Fibroblast of the aortic adventitia (primary cell): ENCODE results near the gene WDR4. TPM values are rescaled to one million over a fixed set of nuclear protein-coding genes. Genes with fewer than 3 reads are reported as not detected.

ENCODE experiments used
- DNase-seq: peaks from one replicate; pipeline ENCODE4 v3.0.0-alpha.2; 2010; ENCODE audit warnings: low read depth
- H3K4me3 ChIP-seq: 2 replicates; pipeline ENCODE4 v1.5.1; 2011; ENCODE audit warnings: low read depth, mild to moderate bottlenecking, control low read depth, low read length, moderate library complexity
- total RNA-seq: library from RNA; depleted of rRNA; stranded (reverse); fragments of >200 nt; gene quantifications from 2 replicates; pipeline ENCODE4 v1.2.3, GENCODE V29; 2012; ENCODE audit warnings: low replicate concordance
- TF ChIP-seq, protein P1 (sequence below): IDR thresholded peaks from 2 replicates; pipeline ENCODE4 v1.5.1; 2011; ENCODE audit warnings: mild to moderate bottlenecking, low read length, control low read depth, inconsistent platforms; ENCODE audit not compliant: insufficient read depth

The WDR4 gene
- total RNA-seq, 1 donor: 12.8 TPM

DNA sequence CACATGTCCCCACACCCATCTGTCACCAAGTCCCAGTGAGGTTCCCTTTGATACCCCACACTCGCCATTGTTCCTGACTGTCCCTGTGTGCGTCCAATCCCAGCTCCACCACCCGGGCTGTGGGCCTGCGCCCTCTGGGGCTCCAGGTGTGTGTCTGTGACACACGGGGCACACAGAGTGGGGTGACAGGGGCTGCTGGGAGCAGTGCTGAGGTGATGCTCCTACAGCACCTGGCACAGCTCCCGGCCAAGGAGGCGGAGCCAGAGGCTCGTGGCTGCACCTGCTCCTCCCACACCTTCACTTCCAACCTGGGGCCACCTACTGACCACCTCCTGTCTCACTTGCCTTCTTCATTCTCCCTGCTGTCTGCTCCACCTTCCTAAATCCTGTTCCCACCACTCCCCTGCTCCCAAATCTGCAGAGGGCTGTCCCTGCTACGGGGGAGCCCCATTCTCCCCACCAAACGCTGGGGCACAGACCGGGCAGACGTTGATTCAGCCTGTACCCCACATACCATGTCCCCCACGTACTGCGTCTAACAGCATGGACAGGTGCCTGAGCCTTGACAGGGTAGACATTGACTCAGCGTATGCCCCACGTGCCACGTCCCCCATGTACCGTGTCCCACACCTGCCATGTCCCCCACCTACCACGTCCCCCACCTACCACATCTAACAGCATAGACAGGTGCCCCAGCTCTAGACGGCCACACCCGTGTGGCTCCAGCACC is 16.4 kb downstream of the WDR4 start:
- DNase-seq: no peak
- TF ChIP-seq, protein P1, sequence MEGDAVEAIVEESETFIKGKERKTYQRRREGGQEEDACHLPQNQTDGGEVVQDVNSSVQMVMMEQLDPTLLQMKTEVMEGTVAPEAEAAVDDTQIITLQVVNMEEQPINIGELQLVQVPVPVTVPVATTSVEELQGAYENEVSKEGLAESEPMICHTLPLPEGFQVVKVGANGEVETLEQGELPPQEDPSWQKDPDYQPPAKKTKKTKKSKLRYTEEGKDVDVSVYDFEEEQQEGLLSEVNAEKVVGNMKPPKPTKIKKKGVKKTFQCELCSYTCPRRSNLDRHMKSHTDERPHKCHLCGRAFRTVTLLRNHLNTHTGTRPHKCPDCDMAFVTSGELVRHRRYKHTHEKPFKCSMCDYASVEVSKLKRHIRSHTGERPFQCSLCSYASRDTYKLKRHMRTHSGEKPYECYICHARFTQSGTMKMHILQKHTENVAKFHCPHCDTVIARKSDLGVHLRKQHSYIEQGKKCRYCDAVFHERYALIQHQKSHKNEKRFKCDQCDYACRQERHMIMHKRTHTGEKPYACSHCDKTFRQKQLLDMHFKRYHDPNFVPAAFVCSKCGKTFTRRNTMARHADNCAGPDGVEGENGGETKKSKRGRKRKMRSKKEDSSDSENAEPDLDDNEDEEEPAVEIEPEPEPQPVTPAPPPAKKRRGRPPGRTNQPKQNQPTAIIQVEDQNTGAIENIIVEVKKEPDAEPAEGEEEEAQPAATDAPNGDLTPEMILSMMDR: no peak

DNA sequence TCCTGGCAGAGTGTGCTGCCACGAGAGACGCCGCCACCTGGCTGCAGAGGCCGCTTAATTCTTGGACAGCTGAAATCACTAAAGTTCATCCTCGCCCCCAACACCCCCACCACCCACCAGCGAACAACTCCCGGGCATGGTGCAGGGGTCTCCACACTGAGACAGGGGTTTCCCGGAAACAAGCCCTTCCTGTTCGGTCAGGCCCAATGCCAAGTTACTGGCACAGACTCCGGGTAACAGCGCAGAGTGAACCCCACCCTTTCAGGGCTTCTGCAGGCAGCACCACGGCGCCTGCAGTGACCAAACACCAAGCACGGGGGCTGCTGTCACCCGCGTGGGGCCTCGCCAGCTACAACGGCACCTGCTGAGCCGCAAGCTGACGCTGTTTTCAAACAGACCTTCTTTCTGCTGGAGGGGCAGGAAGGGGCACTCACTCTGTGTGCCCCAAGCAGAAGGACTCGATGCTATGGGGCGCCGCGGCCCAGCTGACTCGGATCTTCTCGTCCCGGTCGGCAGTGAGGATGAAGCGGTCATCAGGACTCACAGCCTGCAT is 17.4 kb downstream of the WDR4 start:
- H3K4me3 ChIP-seq: no peak overlapping the region

More for the DNA sequence above, 16.4 kb downstream of the WDR4 start:
- H3K4me3 ChIP-seq: no peak overlapping the region

GRCh38 chr21:42861311-42861847 is 18.0 kb downstream of the WDR4 start:
- no peak overlapping the region for H3K4me3 ChIP-seq
- no peak for DNase-seq
- TF ChIP-seq, protein P1: no peak

More for the DNA sequence above, 17.4 kb downstream of the WDR4 start:
- TF ChIP-seq, protein P1: no peak
- DNase-seq: no peak

DNA sequence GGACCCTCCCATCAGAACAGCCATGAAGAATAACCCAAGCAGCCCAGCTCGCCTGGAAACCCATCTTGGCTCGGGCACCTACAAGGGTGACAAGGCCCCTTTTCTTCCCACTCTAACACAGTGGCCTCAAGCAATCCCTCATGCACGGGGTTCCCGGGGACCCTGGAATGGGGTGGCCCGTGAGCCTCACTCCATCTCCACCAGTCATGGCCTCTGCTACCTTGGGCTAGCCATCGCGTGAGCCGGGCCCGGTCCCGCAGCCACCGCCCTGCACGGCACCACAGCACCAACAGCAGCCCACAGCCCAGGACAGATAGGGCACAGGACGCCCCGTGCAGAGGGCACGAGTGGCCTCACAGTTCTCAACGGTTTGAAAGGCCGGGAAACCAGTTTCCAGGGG is 19.0 kb downstream of the WDR4 start:
- DNase-seq: no peak
- H3K4me3 ChIP-seq: no peak overlapping the region
- TF ChIP-seq, protein P1: no peak

DNA sequence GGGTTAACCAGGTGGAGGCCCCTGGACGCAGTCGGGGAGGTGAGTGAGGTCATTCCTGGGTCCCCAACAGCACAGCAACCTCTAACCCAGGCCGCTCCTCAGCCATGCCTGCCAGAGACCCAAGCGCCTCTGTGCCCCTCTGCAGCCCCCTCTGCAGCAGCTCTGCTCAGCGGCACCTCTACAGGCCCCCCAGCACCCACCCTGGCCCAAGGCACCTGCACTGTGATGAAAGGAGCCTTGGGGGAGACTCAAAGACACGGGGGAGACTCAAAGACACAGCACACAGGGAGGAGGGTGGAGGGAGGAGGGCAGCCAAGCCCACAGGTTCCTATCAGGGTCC is 19.5 kb downstream of the WDR4 start:
- H3K4me3 ChIP-seq: no peak overlapping the region
- TF ChIP-seq, protein P1: no peak
- DNase-seq: no peak

DNA sequence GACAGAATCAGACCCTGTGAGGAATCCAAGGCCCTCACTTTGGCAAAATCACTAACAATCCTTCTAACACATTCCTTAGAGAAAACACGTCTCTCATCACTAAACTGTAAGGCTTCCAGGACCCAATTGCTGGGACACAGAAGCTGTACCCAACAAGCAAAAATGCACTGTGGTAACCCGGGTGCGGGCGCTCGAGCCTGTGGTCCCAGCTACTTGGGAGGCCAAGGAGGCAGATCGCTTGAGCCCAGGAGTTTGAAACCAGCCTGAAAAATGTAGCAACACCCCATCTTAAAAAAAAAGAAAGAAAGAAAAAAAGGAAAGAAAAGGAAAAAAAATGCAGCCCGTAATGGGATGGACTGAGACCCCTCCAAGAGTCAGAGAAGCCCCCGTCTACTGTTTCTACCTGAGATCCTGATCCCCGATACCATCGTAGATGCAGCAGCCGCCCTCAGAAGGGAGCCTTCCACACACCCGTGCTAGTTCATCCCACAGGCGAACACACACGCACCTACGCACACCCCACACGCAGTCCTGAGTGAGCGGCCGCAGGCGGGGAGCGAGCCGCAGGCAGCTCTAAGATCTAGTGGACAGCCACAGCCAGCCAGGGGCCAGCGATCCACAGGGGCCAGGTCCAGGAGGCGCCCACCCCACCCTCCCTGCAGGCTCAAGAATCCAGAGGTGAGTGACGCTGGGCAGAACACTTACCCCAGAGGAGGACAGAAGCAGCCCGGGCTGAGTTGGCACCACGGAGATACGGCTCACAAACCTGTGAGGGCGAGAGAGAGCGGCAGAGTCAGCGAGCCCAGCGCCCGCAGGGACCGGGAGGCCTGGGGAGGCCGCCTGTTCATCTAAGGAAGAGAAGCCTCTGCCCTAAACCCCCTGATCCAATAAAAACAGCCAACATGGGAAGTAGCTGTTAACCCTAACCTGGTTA is 20.1 kb downstream of the WDR4 start:
- no peak overlapping the region for H3K4me3 ChIP-seq
- TF ChIP-seq, protein P1: no peak
- DNase-seq: no peak
